ENCODE results near the gene SIDT1. TPM values are rescaled to one million over a fixed set of nuclear protein-coding genes. Genes with fewer than 3 reads are reported as not detected.

SIDT1 gene
- total RNA-seq, 3 donors from 2014 or later, result 22.4 to 61.2 (median 37.0) TPM

DNA sequence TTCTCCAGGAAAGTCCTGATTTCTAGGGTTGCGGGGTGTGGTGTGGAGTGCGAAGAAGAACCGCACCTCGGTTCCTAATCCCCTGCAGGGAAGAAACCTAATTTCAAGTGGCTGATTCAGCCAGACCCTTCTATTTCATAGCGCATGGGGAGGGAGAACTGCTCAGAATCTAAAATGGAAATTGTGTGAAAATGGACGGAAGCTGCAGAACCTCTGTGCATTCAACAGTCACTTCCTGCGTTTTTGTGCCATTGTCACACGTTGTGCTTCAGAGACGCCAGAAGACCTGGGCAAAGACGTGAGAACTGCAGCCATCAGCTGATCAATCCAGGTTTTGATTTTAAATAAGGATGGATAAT lies 1.2 kb downstream of the SIDT1 start:
- DNase-seq, result peak in 1 of 3 donors; percentile 30
- H3K9me3 ChIP-seq, result no peaks in the 10 kb centered on the region
- H3K36me3 ChIP-seq (ENCODE audit: low read depth), result no peaks in the 10 kb centered on the region
- TF ChIP-seq, protein P1, sequence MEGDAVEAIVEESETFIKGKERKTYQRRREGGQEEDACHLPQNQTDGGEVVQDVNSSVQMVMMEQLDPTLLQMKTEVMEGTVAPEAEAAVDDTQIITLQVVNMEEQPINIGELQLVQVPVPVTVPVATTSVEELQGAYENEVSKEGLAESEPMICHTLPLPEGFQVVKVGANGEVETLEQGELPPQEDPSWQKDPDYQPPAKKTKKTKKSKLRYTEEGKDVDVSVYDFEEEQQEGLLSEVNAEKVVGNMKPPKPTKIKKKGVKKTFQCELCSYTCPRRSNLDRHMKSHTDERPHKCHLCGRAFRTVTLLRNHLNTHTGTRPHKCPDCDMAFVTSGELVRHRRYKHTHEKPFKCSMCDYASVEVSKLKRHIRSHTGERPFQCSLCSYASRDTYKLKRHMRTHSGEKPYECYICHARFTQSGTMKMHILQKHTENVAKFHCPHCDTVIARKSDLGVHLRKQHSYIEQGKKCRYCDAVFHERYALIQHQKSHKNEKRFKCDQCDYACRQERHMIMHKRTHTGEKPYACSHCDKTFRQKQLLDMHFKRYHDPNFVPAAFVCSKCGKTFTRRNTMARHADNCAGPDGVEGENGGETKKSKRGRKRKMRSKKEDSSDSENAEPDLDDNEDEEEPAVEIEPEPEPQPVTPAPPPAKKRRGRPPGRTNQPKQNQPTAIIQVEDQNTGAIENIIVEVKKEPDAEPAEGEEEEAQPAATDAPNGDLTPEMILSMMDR (IDR thresholded peaks at IDR 0.05), result no peak
- intact Hi-C loops (cut with DNase I, micrococcal nuclease), result no loop called here
- peaks cover 29% of the 10 kb centered on the region for H3K4me1 ChIP-seq (ENCODE audit: low read depth)
- ATAC-seq, result peak; percentile 27
- peak overlapping the region; percentile 76 for H3K4me3 ChIP-seq

DNA sequence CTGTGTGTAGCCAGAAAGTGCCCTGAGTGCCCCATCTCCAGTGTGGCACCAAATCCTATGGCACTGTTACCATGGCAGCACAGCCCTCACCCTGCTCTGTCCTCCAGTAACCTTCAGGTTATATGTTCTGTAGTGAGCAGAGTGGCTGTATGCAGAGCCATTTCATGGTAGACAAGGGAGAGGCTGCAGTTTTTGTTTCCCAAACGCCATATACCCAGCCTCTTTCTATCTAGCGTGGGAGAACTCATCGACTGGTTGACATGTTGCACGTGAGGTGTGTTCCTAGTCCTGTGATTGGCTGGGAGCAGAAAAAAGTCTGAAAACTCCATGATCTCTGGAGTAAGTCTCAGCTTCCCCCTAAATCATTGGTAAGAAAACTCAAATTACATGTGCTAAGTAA lies 2.0 kb downstream of the SIDT1 start:
- no peaks in the 10 kb centered on the region for H3K9me3 ChIP-seq
- TF ChIP-seq, protein P1 (IDR thresholded peaks at IDR 0.05), result no peak
- peaks cover 29% of the 10 kb centered on the region for H3K4me1 ChIP-seq (ENCODE audit: low read depth)
- no peaks in the 10 kb centered on the region for H3K36me3 ChIP-seq (ENCODE audit: low read depth)
- ATAC-seq (peak; percentile 1), DNase-seq (no peak)
- no peak overlapping the region for H3K4me3 ChIP-seq
- intact Hi-C loops (cut with DNase I, micrococcal nuclease), result no loop called here

GRCh38 chr3:113535898-113536297 lies 3.5 kb downstream of the SIDT1 start:
- no peaks in the 10 kb centered on the region for H3K36me3 ChIP-seq (ENCODE audit: low read depth)
- H3K4me3 ChIP-seq, result no peak overlapping the region
- intact Hi-C loops (cut with DNase I, micrococcal nuclease), result loop anchor here in 1 of 2 donors (5.0 kb wide), 1 partner anchor 36 kb away; no protein-coding TSS in a partner anchor
- TF ChIP-seq, protein P1 (IDR thresholded peaks at IDR 0.05), result no peak
- DNase-seq (no peak), ATAC-seq (no peak)
- H3K9me3 ChIP-seq, result no peaks in the 10 kb centered on the region
- H3K4me1 ChIP-seq (ENCODE audit: low read depth), result peaks cover 29% of the 10 kb centered on the region

DNA sequence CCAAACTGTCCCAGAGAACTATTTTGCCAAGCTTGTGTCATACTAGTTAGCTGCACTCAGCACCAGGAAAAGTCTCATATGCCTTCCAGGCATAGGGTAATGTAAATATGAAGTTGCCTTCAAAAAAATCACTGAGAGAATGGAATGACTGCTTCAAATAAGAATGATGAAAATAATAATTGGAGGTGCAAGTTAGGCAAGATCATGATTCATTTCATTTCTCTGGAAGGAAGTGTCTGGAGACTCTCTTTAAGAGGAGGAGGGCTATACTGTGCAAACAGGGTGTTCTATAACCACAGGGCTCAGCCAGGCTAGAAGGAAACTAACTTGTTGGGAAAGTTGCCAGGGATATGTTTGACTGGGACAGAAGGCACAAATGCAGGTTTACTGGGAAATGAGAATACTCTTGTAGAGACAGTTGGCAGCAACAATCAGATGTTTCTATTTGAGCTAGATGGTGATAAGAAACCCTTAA lies 4.3 kb downstream of the SIDT1 start:
- intact Hi-C loops (cut with DNase I, micrococcal nuclease), result loop anchor here in 1 of 2 donors (5.0 kb wide), 1 partner anchor 36 kb away; no protein-coding TSS in a partner anchor
- ATAC-seq, result peak; percentile 70
- peaks cover 5% of the 10 kb centered on the region for H3K9me3 ChIP-seq
- H3K4me3 ChIP-seq, result no peak overlapping the region
- TF ChIP-seq, protein P1 (IDR thresholded peaks at IDR 0.05), result no peak
- peak in 1 of 3 donors; percentile 62 for DNase-seq
- H3K4me1 ChIP-seq (ENCODE audit: low read depth), result peaks cover 29% of the 10 kb centered on the region
- H3K36me3 ChIP-seq (ENCODE audit: low read depth), result no peaks in the 10 kb centered on the region

GRCh38 chr3:113537155-113537554 lies 4.8 kb downstream of the SIDT1 start:
- Histone ChIP-seq H3K36me3 (ENCODE audit: low read depth) (no peaks in the 10 kb centered on the region), H3K9me3 (peaks cover 6% of the 10 kb centered on the region), H3K4me1 (ENCODE audit: low read depth) (peaks cover 29% of the 10 kb centered on the region), H3K4me3 (no peak overlapping the region)
- TF ChIP-seq, protein P1 (IDR thresholded peaks at IDR 0.05), result no peak
- ATAC-seq, result peak; percentile 15
- intact Hi-C loops (cut with DNase I, micrococcal nuclease), result loop anchor here in 1 of 2 donors (5.0 kb wide), 1 partner anchor 35 kb away; no protein-coding TSS in a partner anchor
- no peak for DNase-seq

DNA sequence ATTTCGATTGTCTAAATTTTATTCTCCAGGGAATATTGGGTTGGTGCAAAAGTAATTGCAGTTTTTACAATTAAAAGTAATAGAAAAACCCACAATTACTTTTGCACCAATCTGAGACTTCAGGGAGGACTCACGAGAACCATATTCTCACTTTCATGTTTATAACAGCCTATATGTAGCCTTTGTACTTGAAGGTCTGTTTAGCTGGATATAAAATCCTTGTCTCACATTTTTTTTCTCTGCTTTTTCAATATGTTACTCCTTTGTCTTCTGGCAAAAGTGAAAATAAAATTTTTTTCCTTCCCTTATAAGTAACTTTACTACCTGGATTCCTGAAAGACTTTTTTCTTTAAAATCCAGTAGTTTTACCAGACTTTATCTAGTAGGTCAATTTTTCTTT lies 9.2 kb downstream of the SIDT1 start:
- TF ChIP-seq, protein P1 (IDR thresholded peaks at IDR 0.05), result no peak
- intact Hi-C loops (cut with DNase I, micrococcal nuclease), result no loop called here
- ATAC-seq, result no peak

More for the DNA sequence above, 9.2 kb downstream of the SIDT1 start:
- DNase-seq, result no peak
- H3K9me3 ChIP-seq, result peaks cover 6% of the 10 kb centered on the region
- H3K36me3 ChIP-seq (ENCODE audit: low read depth), result no peaks in the 10 kb centered on the region
- H3K4me3 ChIP-seq, result no peak overlapping the region
- H3K4me1 ChIP-seq (ENCODE audit: low read depth), result peaks cover 7% of the 10 kb centered on the region
